Measurements from ENCODE around the gene ABITRAM. TPM values are rescaled to one million over a fixed set of nuclear protein-coding genes. Genes with fewer than 3 reads are reported as not detected.
"Not testable (repeated sequence)": the region's sequence is repeated elsewhere in the genome, so short reads cannot be mapped to it uniquely, and the experiment has no call there.

The ABITRAM gene
- total RNA-seq, 1 donor from 2014 or later = 8.1 TPM

DNA sequence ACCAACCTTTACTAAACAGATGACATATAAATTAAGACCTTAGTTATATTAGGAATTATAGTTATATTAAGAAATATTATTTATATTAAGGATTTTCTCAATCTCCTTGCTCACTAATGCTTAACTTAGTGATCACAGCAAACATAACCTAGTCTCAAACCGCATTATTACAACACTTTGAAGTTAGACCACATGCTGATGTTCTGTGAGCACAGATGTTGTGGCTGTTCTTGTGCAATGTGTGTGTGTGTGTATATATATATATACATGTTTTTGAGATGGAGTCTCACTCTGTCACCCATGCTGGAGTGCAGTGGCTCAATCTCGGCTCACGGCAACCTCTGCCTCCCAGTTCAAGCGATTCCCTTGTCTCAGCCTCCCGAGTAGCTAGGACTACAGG is 20.8 kb upstream of the ABITRAM start:
- TF ChIP-seq, protein P1, sequence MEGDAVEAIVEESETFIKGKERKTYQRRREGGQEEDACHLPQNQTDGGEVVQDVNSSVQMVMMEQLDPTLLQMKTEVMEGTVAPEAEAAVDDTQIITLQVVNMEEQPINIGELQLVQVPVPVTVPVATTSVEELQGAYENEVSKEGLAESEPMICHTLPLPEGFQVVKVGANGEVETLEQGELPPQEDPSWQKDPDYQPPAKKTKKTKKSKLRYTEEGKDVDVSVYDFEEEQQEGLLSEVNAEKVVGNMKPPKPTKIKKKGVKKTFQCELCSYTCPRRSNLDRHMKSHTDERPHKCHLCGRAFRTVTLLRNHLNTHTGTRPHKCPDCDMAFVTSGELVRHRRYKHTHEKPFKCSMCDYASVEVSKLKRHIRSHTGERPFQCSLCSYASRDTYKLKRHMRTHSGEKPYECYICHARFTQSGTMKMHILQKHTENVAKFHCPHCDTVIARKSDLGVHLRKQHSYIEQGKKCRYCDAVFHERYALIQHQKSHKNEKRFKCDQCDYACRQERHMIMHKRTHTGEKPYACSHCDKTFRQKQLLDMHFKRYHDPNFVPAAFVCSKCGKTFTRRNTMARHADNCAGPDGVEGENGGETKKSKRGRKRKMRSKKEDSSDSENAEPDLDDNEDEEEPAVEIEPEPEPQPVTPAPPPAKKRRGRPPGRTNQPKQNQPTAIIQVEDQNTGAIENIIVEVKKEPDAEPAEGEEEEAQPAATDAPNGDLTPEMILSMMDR (IDR thresholded peaks at IDR 0.05) = no peak
- H3K4me1 Mint-ChIP-seq (ENCODE audit: low read depth) = no peaks in the 10 kb centered on the region
- H3K27me3 Mint-ChIP-seq (ENCODE audit: low read depth) = no peaks in the 10 kb centered on the region
- H3K4me3 Mint-ChIP-seq (ENCODE audit: unreplicated experiment) = no peak overlapping the region
- no peak for DNase-seq (ENCODE audit: low spot score)
- H3K27ac Mint-ChIP-seq (ENCODE audit: unreplicated experiment) = no peak overlapping the region
- H3K9me3 Mint-ChIP-seq (ENCODE audit: low read depth) = no peaks in the 10 kb centered on the region
- peaks cover 44% of the 10 kb centered on the region for H3K36me3 Mint-ChIP-seq (ENCODE audit: low read depth)

GRCh38 chr9:108919517-108919916 is 14.7 kb upstream of the ABITRAM start:
- Mint-ChIP-seq H3K4me3 (ENCODE audit: unreplicated experiment) (no peak overlapping the region), H3K4me1 (ENCODE audit: low read depth) (no peaks in the 10 kb centered on the region), H3K27me3 (ENCODE audit: low read depth) (no peaks in the 10 kb centered on the region), H3K27ac (ENCODE audit: unreplicated experiment) (no peak overlapping the region), H3K36me3 (ENCODE audit: low read depth) (peaks cover 29% of the 10 kb centered on the region), H3K9me3 (ENCODE audit: low read depth) (no peaks in the 10 kb centered on the region)
- no peak for DNase-seq (ENCODE audit: low spot score)
- TF ChIP-seq, protein P1 (IDR thresholded peaks at IDR 0.05) = no peak

DNA sequence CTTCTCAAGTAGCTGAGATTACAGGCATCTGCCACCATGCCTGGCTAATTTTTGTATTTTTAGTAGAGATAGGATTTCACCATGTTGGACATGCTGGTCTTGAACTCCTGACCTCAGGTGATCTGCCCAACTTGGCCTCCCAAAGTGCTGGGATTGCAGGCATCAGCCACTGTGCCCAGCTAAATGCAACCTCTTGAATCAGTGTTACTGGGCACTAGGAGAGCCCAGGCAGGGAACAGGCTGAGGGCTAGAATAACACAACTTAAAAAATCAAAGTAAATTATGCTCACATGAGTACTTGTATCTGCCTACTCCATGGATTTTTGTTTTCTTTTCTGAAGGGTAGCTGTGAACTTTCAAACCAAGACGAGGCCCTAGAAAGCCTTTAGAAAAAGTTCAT is 13.8 kb upstream of the ABITRAM start:
- not testable (repeated sequence) for DNase-seq (ENCODE audit: low spot score); H3K9me3 Mint-ChIP-seq (ENCODE audit: low read depth); H3K4me3 Mint-ChIP-seq (ENCODE audit: unreplicated experiment); H3K27me3 Mint-ChIP-seq (ENCODE audit: low read depth); H3K27ac Mint-ChIP-seq (ENCODE audit: unreplicated experiment); H3K4me1 Mint-ChIP-seq (ENCODE audit: low read depth)
- H3K36me3 Mint-ChIP-seq (ENCODE audit: low read depth) = peaks cover 36% of the 10 kb centered on the region

- H3K4me3 Mint-ChIP-seq (ENCODE audit: unreplicated experiment) = no peak overlapping the region
- no peaks in the 10 kb centered on the region for H3K27me3 Mint-ChIP-seq (ENCODE audit: low read depth)
- TF ChIP-seq, protein P1 (IDR thresholded peaks at IDR 0.05) = no peak
- H3K36me3 Mint-ChIP-seq (ENCODE audit: low read depth) = peaks cover 35% of the 10 kb centered on the region
- no peak overlapping the region for H3K27ac Mint-ChIP-seq (ENCODE audit: unreplicated experiment)
- DNase-seq (ENCODE audit: low spot score) = no peak
- no peaks in the 10 kb centered on the region for H3K4me1 Mint-ChIP-seq (ENCODE audit: low read depth)
- H3K9me3 Mint-ChIP-seq (ENCODE audit: low read depth) = no peaks in the 10 kb centered on the region
These were observed 13.0 kb upstream of the ABITRAM start for GRCh38 chr9:108921200-108921599.

DNA sequence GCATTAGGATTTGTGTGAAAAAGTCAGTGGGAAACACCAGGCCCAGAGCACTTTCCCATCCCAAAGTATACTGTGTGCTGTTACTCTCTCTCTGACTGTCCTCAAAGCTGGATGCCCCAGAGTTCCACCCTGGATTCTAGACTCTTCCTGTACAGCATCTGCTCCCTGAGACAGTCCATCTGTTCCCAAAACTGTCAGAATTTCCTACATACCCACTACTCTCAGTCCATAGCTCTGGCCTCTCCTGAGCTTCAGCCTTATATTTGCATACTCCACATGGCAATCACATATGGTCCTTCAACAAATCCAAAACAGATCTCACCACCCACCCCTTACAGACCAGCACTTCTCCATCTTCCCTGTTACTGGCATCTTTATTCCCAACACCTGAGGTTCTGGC is 9.7 kb upstream of the ABITRAM start:
- Mint-ChIP-seq H3K9me3 (ENCODE audit: low read depth) (no peaks in the 10 kb centered on the region), H3K27ac (ENCODE audit: unreplicated experiment) (no peak overlapping the region), H3K27me3 (ENCODE audit: low read depth) (no peaks in the 10 kb centered on the region), H3K36me3 (ENCODE audit: low read depth) (peaks cover 41% of the 10 kb centered on the region), H3K4me1 (ENCODE audit: low read depth) (no peaks in the 10 kb centered on the region), H3K4me3 (ENCODE audit: unreplicated experiment) (no peak overlapping the region)
- no peak for DNase-seq (ENCODE audit: low spot score)
- TF ChIP-seq, protein P1 (IDR thresholded peaks at IDR 0.05) = no peak

- DNase-seq (ENCODE audit: low spot score) = no peak
- H3K4me1 Mint-ChIP-seq (ENCODE audit: low read depth) = peaks cover 19% of the 10 kb centered on the region
- no peak overlapping the region for H3K4me3 Mint-ChIP-seq (ENCODE audit: unreplicated experiment)
- TF ChIP-seq, protein P1 (IDR thresholded peaks at IDR 0.05) = no peak
- peaks cover 36% of the 10 kb centered on the region for H3K36me3 Mint-ChIP-seq (ENCODE audit: low read depth)
- H3K27me3 Mint-ChIP-seq (ENCODE audit: low read depth) = no peaks in the 10 kb centered on the region
- H3K9me3 Mint-ChIP-seq (ENCODE audit: low read depth) = no peaks in the 10 kb centered on the region
- no peak overlapping the region for H3K27ac Mint-ChIP-seq (ENCODE audit: unreplicated experiment)
These were observed 5.8 kb upstream of the ABITRAM start for GRCh38 chr9:108928386-108928785.

All from chondrocyte (in vitro differentiated cells).